GM10847 (cell line): ENCODE data around the gene CEACAM8.

ENCODE experiments used
- POLR2A ChIP-seq: IDR thresholded peaks from 2 replicates; pipeline ENCODE4 v1.6.1; 2011; ENCODE audit not compliant: insufficient read length; ENCODE audit errors: extremely low read depth

CEACAM8 gene

GRCh38 chr19:42594617-42595489 lies at the start of gene CEACAM8:
Gene CEACAM8 (minus strand): TSS chr19:42594924. CDS start chr19:42594828, 96 bp downstream.
- TF ChIP-seq POLR2A = no peak

- TF ChIP-seq POLR2A = no peak
Measured at GRCh38 chr19:42635233-42635539, 40.5 kb upstream of the CEACAM8 start.

- TF ChIP-seq POLR2A = no peak
Measured at GRCh38 chr19:42634409-42635232, 39.9 kb upstream of the CEACAM8 start.

- no peak for TF ChIP-seq POLR2A
Measured at GRCh38 chr19:42629191-42629590, 34.5 kb upstream of the CEACAM8 start.

GRCh38 chr19:42628411-42629140 lies 33.9 kb upstream of the CEACAM8 start:
- TF ChIP-seq POLR2A = no peak

GRCh38 chr19:42627916-42628315 lies 33.2 kb upstream of the CEACAM8 start:
- TF ChIP-seq POLR2A = no peak

GRCh38 chr19:42626181-42626580 lies 31.5 kb upstream of the CEACAM8 start:
- TF ChIP-seq POLR2A = no peak

GRCh38 chr19:42619271-42619670 lies 24.5 kb upstream of the CEACAM8 start:
- TF ChIP-seq POLR2A = no peak

- no peak for TF ChIP-seq POLR2A
Measured at GRCh38 chr19:42613666-42614065, 18.9 kb upstream of the CEACAM8 start.

- no peak for TF ChIP-seq POLR2A
Measured at GRCh38 chr19:42606660-42607351, 12.1 kb upstream of the CEACAM8 start.

- no peak for TF ChIP-seq POLR2A
Measured at GRCh38 chr19:42601811-42602443, 7.2 kb upstream of the CEACAM8 start.

- no peak for TF ChIP-seq POLR2A
Measured at GRCh38 chr19:42596391-42597072, 1.8 kb upstream of the CEACAM8 start.

GRCh38 chr19:42595550-42596172 lies 937 bp upstream of the CEACAM8 start:
- TF ChIP-seq POLR2A = no peak
